A673 (cell line): ENCODE results near the gene GRAMD1B.

Experiments used
- EZH2 ChIP-seq: fragments of 200-600 bp; sonication (generic); IDR thresholded peaks from 2 replicates; pipeline ENCODE4 v1.6.1; 2017; ENCODE audit warnings: borderline replicate concordance, low read depth, mild to moderate bottlenecking, mixed read lengths, antibody characterized with exemption, low read length; ENCODE audit not compliant: poor library complexity, severe bottlenecking
- TF ChIP-seq, protein P1 (sequence below): fragments of 300-800, 200-600 bp; sonication (generic); conservative IDR thresholded peaks from 2 replicates; pipeline ENCODE4 v1.5.1; 2017; ENCODE audit warnings: low read depth, mild to moderate bottlenecking, antibody characterized with exemption, low read length, moderate library complexity, mixed read lengths

DNA sequence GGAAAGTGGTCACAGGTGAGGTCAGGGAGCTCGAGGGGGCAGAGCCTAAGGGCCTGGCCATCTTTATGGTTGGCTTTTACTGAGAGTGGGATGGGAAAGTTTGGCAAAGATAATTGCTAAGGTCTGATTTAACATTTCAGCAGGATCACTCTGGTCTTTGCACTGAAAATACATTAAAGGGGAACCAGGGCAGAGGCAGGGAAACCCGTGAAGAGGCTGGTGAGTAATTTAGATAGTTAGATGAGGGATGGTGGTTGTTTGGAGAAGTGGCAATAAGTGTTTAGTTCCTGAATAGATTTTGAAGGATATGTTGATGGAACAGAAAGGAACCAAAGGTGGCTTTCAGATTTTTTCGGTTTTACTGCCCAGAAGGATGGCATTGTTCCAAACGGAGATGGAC, 173.6 kb downstream of the GRAMD1B start:
- TF ChIP-seq, protein P1, sequence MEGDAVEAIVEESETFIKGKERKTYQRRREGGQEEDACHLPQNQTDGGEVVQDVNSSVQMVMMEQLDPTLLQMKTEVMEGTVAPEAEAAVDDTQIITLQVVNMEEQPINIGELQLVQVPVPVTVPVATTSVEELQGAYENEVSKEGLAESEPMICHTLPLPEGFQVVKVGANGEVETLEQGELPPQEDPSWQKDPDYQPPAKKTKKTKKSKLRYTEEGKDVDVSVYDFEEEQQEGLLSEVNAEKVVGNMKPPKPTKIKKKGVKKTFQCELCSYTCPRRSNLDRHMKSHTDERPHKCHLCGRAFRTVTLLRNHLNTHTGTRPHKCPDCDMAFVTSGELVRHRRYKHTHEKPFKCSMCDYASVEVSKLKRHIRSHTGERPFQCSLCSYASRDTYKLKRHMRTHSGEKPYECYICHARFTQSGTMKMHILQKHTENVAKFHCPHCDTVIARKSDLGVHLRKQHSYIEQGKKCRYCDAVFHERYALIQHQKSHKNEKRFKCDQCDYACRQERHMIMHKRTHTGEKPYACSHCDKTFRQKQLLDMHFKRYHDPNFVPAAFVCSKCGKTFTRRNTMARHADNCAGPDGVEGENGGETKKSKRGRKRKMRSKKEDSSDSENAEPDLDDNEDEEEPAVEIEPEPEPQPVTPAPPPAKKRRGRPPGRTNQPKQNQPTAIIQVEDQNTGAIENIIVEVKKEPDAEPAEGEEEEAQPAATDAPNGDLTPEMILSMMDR, result no peak
- no peak for TF ChIP-seq EZH2
